Mucosa of stomach (tissue), 1 donor: ENCODE data around the gene HOXD4.

Experiments used
- H3K27me3 ChIP-seq: one replicate; pipeline ENCODE4 v1.7.0; 2013; ENCODE audit warnings: mild to moderate bottlenecking, low read length; ENCODE audit not compliant: control insufficient read depth, insufficient read depth
- H3K36me3 ChIP-seq: one replicate; pipeline ENCODE4 v1.7.0; 2013; ENCODE audit warnings: low read length; ENCODE audit not compliant: control insufficient read depth, insufficient read depth
- H3K4me1 ChIP-seq: one replicate; pipeline ENCODE4 v1.7.0; 2013; ENCODE audit warnings: mild to moderate bottlenecking, low read length; ENCODE audit not compliant: control insufficient read depth, insufficient read depth
- H3K4me3 ChIP-seq: one replicate; pipeline ENCODE4 v1.7.0; 2013; ENCODE audit warnings: low read length
- H3K9ac ChIP-seq: one replicate; pipeline ENCODE4 v1.7.0; 2013; ENCODE audit warnings: mild to moderate bottlenecking, low read length, moderate library complexity
- H3K9me3 ChIP-seq: one replicate; pipeline ENCODE4 v1.7.0; 2013; ENCODE audit warnings: mild to moderate bottlenecking, low read length, moderate library complexity; ENCODE audit not compliant: control insufficient read depth
- donor health status: Pancreatic carcinoma.

Gene HOXD4

GRCh38 chr2:176109192-176109901, 42.0 kb upstream of the HOXD4 start:
- H3K9me3 ChIP-seq: no peaks in the 10 kb centered on the region
- no peaks in the 10 kb centered on the region for H3K36me3 ChIP-seq
- peaks cover 93% of the 10 kb centered on the region for H3K27me3 ChIP-seq
- H3K9ac ChIP-seq: no peak overlapping the region
- H3K4me1 ChIP-seq: no peaks in the 10 kb centered on the region
- H3K4me3 ChIP-seq: no peak overlapping the region

- Histone ChIP-seq H3K9ac (no peak overlapping the region), H3K27me3 (peaks cover 93% of the 10 kb centered on the region), H3K4me3 (no peak overlapping the region), H3K36me3 (no peaks in the 10 kb centered on the region), H3K9me3 (no peaks in the 10 kb centered on the region), H3K4me1 (no peaks in the 10 kb centered on the region)
These were observed 41.4 kb upstream of the HOXD4 start for GRCh38 chr2:176109946-176110345.

GRCh38 chr2:176110415-176111308, 40.7 kb upstream of the HOXD4 start:
- no peak overlapping the region for H3K9ac ChIP-seq
- no peak overlapping the region for H3K4me3 ChIP-seq
- H3K4me1 ChIP-seq: no peaks in the 10 kb centered on the region
- H3K36me3 ChIP-seq: no peaks in the 10 kb centered on the region
- H3K9me3 ChIP-seq: no peaks in the 10 kb centered on the region
- H3K27me3 ChIP-seq: peaks cover 92% of the 10 kb centered on the region

GRCh38 chr2:176111309-176111663, 40.1 kb upstream of the HOXD4 start:
- Histone ChIP-seq H3K36me3 (no peaks in the 10 kb centered on the region), H3K27me3 (peaks cover 92% of the 10 kb centered on the region), H3K9me3 (no peaks in the 10 kb centered on the region), H3K4me1 (no peaks in the 10 kb centered on the region), H3K4me3 (no peak overlapping the region), H3K9ac (no peak overlapping the region)

GRCh38 chr2:176111846-176112374, 39.4 kb upstream of the HOXD4 start:
- Histone ChIP-seq H3K4me3 (no peak overlapping the region), H3K9me3 (no peaks in the 10 kb centered on the region), H3K4me1 (no peaks in the 10 kb centered on the region), H3K27me3 (peaks cover 92% of the 10 kb centered on the region), H3K36me3 (no peaks in the 10 kb centered on the region), H3K9ac (no peak overlapping the region)

GRCh38 chr2:176112375-176113302, 38.7 kb upstream of the HOXD4 start:
- Histone ChIP-seq H3K36me3 (no peaks in the 10 kb centered on the region), H3K9ac (no peak overlapping the region), H3K4me1 (no peaks in the 10 kb centered on the region), H3K27me3 (peaks cover 95% of the 10 kb centered on the region), H3K9me3 (no peaks in the 10 kb centered on the region), H3K4me3 (no peak overlapping the region)

GRCh38 chr2:176114120-176114929, 37.0 kb upstream of the HOXD4 start:
- H3K27me3 ChIP-seq: peaks cover 98% of the 10 kb centered on the region
- no peak overlapping the region for H3K4me3 ChIP-seq
- H3K9me3 ChIP-seq: no peaks in the 10 kb centered on the region
- no peaks in the 10 kb centered on the region for H3K4me1 ChIP-seq
- H3K9ac ChIP-seq: no peak overlapping the region
- no peaks in the 10 kb centered on the region for H3K36me3 ChIP-seq

GRCh38 chr2:176114930-176115625, 36.3 kb upstream of the HOXD4 start:
- Histone ChIP-seq H3K9ac (no peak overlapping the region), H3K27me3 (peaks cover 96% of the 10 kb centered on the region), H3K36me3 (no peaks in the 10 kb centered on the region), H3K4me1 (no peaks in the 10 kb centered on the region), H3K4me3 (no peak overlapping the region), H3K9me3 (no peaks in the 10 kb centered on the region)

- Histone ChIP-seq H3K9ac (no peak within 1 kb of the TSS), H3K36me3 (no peaks in the 10 kb centered on the region), H3K27me3 (peaks cover 96% of the 10 kb centered on the region), H3K4me3 (no peak within 1 kb of the TSS), H3K4me1 (no peaks in the 10 kb centered on the region), H3K9me3 (no peaks in the 10 kb centered on the region)
These were observed 35.2 kb upstream of the HOXD4 start, which contains the start of gene HOXD10 for GRCh38 chr2:176115883-176116813. HOXD10 (plus strand) TSS chr2:176116778; CDS start chr2:176116834, 56 bp downstream.
